WTC11 (cell line): ENCODE data around the gene CD164L2. TPM values are rescaled to one million over a fixed set of nuclear protein-coding genes. Genes with fewer than 3 reads are reported as not detected.

Experiments used
- CBFB ChIP-seq: sonication (generic); formaldehyde crosslinking; IDR thresholded peaks from 2 replicates; pipeline ENCODE4 v1.8.1; 2022; ENCODE audit warnings: mild to moderate bottlenecking, low read depth, missing genetic modification reagents
- CDX4 ChIP-seq: fragments of 250-450 bp; sonication (Bioruptor Pico); IDR thresholded peaks from 2 replicates; pipeline ENCODE4 v1.9.0; 2021; ENCODE audit warnings: moderate library complexity, mild to moderate bottlenecking, inconsistent platforms, borderline replicate concordance
- CREM ChIP-seq: sonication (generic); formaldehyde crosslinking; IDR thresholded peaks from 2 replicates; pipeline ENCODE4 v1.8.1; 2022; ENCODE audit warnings: mild to moderate bottlenecking, missing genetic modification reagents, moderate library complexity
- E2F1 ChIP-seq: sonication (generic); formaldehyde crosslinking; IDR thresholded peaks from 2 replicates; pipeline ENCODE4 v1.8.0; 2022; ENCODE audit warnings: mild to moderate bottlenecking, missing genetic modification reagents
- ESRRA ChIP-seq: sonication (generic); formaldehyde crosslinking; IDR thresholded peaks from 2 replicates; pipeline ENCODE4 v1.8.1; 2022; ENCODE audit warnings: mild to moderate bottlenecking, missing genetic modification reagents, borderline replicate concordance
- MXD4 ChIP-seq: fragments of 250-450 bp; sonication (Bioruptor Pico); IDR thresholded peaks from 2 replicates; pipeline ENCODE4 v1.8.0; 2021; ENCODE audit warnings: mild to moderate bottlenecking, moderate library complexity, borderline replicate concordance
- MYBL2 ChIP-seq: sonication (generic); formaldehyde crosslinking; IDR thresholded peaks from 2 replicates; pipeline ENCODE4 v1.8.1; 2023; ENCODE audit warnings: mild to moderate bottlenecking, moderate library complexity, missing genetic modification reagents
- NFATC4 ChIP-seq: fragments of 250-450 bp; sonication (Bioruptor Pico); IDR thresholded peaks from 2 replicates; pipeline ENCODE4 v1.9.0; 2021; ENCODE audit warnings: mild to moderate bottlenecking
- NFE2L1 ChIP-seq: sonication (generic); formaldehyde crosslinking; IDR thresholded peaks from 2 replicates; pipeline ENCODE4 v1.8.1; 2023; ENCODE audit warnings: missing genetic modification reagents
- RELA ChIP-seq: sonication (generic); formaldehyde crosslinking; IDR thresholded peaks from 2 replicates; pipeline ENCODE4 v1.8.1; 2022; ENCODE audit warnings: missing genetic modification reagents, mild to moderate bottlenecking, borderline replicate concordance
- RORB ChIP-seq: fragments of 250-450 bp; sonication (Bioruptor Pico); IDR thresholded peaks from 2 replicates; pipeline ENCODE4 v1.9.0; 2021; ENCODE audit warnings: mild to moderate bottlenecking
- TCF7 ChIP-seq: sonication (generic); formaldehyde crosslinking; IDR thresholded peaks from 2 replicates; pipeline ENCODE4 v1.8.0; 2022; ENCODE audit warnings: mild to moderate bottlenecking, low read depth, missing genetic modification reagents, moderate library complexity
- TP53 ChIP-seq: sonication (generic); formaldehyde crosslinking; IDR thresholded peaks from 2 replicates; pipeline ENCODE4 v1.8.1; 2023; ENCODE audit warnings: mild to moderate bottlenecking, missing genetic modification reagents
- ZNF121 ChIP-seq: sonication (generic); formaldehyde crosslinking; IDR thresholded peaks from 2 replicates; pipeline ENCODE4 v1.8.0; 2023; ENCODE audit warnings: missing genetic modification reagents
- ZNF219 ChIP-seq: sonication (generic); formaldehyde crosslinking; IDR thresholded peaks from 2 replicates; pipeline ENCODE4 v1.8.0; 2023; ENCODE audit warnings: missing genetic modification reagents, mild to moderate bottlenecking, borderline replicate concordance
- ZNF263 ChIP-seq: sonication (generic); formaldehyde crosslinking; IDR thresholded peaks from 2 replicates; pipeline ENCODE4 v1.8.1; 2022; ENCODE audit warnings: low read depth, mild to moderate bottlenecking, moderate library complexity, missing genetic modification reagents
- ZNF671 ChIP-seq: fragments of 250-450 bp; sonication (Bioruptor Pico); IDR thresholded peaks from 2 replicates; pipeline ENCODE4 v1.8.0; 2021; ENCODE audit warnings: mild to moderate bottlenecking
- total RNA-seq: library from RNA; stranded (reverse); gene quantifications from 3 replicates; pipeline ENCODE4 v1.2.3, GENCODE V29; 2021
- TF ChIP-seq, protein P1 (sequence below): sonication (generic); formaldehyde crosslinking; IDR thresholded peaks from 2 replicates; pipeline ENCODE4 v1.8.1; 2023; ENCODE audit warnings: mild to moderate bottlenecking, moderate library complexity, missing genetic modification reagents
- TF ChIP-seq, protein P2 (sequence below): sonication (generic); formaldehyde crosslinking; IDR thresholded peaks from 2 replicates; pipeline ENCODE4 v1.8.1; 2023; ENCODE audit warnings: mild to moderate bottlenecking, missing genetic modification reagents
- TF ChIP-seq, protein P3 (sequence below): sonication (generic); formaldehyde crosslinking; IDR thresholded peaks from 2 replicates; pipeline ENCODE4 v1.8.1; 2022; ENCODE audit warnings: mild to moderate bottlenecking, missing genetic modification reagents, moderate library complexity, borderline replicate concordance
- TF ChIP-seq, protein P4 (sequence below): sonication (generic); formaldehyde crosslinking; IDR thresholded peaks from 2 replicates; pipeline ENCODE4 v1.8.1; 2022; ENCODE audit warnings: low read depth, mild to moderate bottlenecking, moderate library complexity, missing genetic modification reagents, borderline replicate concordance
- TF ChIP-seq, protein P5 (sequence below): sonication (generic); formaldehyde crosslinking; IDR thresholded peaks from 2 replicates; pipeline ENCODE4 v1.8.1; 2022; ENCODE audit warnings: missing genetic modification reagents, borderline replicate concordance
- TF ChIP-seq, protein P6 (sequence below): sonication (generic); formaldehyde crosslinking; IDR thresholded peaks from 2 replicates; pipeline ENCODE4 v1.8.1; 2022; ENCODE audit warnings: mild to moderate bottlenecking, moderate library complexity, missing genetic modification reagents
- TF ChIP-seq, protein P7 (sequence below): fragments of 250-450 bp; sonication (Bioruptor Pico); IDR thresholded peaks from 2 replicates; pipeline ENCODE4 v1.9.0; 2021; ENCODE audit warnings: mild to moderate bottlenecking

The CD164L2 gene
- total RNA-seq, 1 experiment from 2014 or later = 5.5 TPM

DNA sequence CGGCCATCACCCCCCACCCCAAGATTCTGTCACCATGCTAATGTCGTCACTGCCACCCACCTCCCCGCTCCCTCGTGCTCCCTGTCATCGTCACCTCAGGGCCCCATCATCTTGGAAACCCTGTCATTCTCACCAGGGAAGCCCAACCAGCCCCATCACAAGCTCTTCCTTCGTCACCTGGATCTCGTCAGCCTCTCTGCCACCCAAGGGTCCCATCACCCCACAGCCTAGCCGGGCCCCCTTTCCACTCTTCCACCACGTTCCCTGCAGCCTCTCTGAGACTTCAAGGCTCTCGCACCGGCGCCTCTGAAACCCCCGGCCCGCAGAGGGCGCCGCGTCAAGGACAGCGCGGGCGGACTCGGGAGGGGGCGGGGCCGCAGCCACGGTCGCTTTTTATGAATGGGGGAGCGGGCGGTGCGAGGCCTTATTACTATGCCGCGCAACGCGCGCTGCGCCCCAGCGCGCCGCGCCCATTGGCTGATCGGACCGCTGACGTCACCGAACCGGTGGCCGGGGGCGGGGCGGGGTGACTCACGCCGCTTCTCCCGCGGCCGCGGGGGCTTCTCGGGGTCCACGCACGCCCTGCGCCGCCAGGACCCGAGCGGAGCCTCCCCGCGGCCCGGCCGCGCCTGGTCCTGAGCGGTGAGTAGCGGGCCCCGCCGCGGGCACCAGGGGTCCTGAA lies 9.1 kb upstream of the CD164L2 start, which contains the start of gene GPR3 (continued):
- TF ChIP-seq ESRRA (CRISPR knock-in tag) (peak; percentile 14; the same call in 1 of the 2 replicates), CDX4 (CRISPR knock-in tag) (no peak), MYBL2 (CRISPR knock-in tag) (no peak; the same call in 1 of the 2 replicates), NFATC4 (CRISPR knock-in tag) (no peak), CREM (peak; percentile 83), TP53 (CRISPR knock-in tag) (no peak), TCF7 (CRISPR knock-in tag) (no peak), RELA (no peak), E2F1 (CRISPR knock-in tag) (no peak), ZNF263 (CRISPR knock-in tag) (no peak), NFE2L1 (CRISPR knock-in tag) (no peak), ZNF219 (no peak), ZNF671 (no peak), CBFB (CRISPR knock-in tag) (no peak), ZNF121 (no peak), MXD4 (CRISPR knock-in tag) (no peak), RORB (no peak)
- TF ChIP-seq, protein P1, sequence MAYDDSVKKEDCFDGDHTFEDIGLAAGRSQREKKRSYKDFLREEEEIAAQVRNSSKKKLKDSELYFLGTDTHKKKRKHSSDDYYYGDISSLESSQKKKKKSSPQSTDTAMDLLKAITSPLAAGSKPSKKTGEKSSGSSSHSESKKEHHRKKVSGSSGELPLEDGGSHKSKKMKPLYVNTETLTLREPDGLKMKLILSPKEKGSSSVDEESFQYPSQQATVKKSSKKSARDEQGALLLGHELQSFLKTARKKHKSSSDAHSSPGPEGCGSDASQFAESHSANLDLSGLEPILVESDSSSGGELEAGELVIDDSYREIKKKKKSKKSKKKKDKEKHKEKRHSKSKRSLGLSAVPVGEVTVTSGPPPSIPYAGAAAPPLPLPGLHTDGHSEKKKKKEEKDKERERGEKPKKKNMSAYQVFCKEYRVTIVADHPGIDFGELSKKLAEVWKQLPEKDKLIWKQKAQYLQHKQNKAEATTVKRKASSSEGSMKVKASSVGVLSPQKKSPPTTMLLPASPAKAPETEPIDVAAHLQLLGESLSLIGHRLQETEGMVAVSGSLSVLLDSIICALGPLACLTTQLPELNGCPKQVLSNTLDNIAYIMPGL (CRISPR knock-in tag) = no peak
- TF ChIP-seq, protein P2, sequence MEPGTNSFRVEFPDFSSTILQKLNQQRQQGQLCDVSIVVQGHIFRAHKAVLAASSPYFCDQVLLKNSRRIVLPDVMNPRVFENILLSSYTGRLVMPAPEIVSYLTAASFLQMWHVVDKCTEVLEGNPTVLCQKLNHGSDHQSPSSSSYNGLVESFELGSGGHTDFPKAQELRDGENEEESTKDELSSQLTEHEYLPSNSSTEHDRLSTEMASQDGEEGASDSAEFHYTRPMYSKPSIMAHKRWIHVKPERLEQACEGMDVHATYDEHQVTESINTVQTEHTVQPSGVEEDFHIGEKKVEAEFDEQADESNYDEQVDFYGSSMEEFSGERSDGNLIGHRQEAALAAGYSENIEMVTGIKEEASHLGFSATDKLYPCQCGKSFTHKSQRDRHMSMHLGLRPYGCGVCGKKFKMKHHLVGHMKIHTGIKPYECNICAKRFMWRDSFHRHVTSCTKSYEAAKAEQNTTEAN (CRISPR knock-in tag) = 0 out of 2 replicates have a peak, but pooled peaks have one; percentile 22
- TF ChIP-seq, protein P3, sequence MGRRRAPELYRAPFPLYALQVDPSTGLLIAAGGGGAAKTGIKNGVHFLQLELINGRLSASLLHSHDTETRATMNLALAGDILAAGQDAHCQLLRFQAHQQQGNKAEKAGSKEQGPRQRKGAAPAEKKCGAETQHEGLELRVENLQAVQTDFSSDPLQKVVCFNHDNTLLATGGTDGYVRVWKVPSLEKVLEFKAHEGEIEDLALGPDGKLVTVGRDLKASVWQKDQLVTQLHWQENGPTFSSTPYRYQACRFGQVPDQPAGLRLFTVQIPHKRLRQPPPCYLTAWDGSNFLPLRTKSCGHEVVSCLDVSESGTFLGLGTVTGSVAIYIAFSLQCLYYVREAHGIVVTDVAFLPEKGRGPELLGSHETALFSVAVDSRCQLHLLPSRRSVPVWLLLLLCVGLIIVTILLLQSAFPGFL (CRISPR knock-in tag) = no peak
- TF ChIP-seq, protein P4, sequence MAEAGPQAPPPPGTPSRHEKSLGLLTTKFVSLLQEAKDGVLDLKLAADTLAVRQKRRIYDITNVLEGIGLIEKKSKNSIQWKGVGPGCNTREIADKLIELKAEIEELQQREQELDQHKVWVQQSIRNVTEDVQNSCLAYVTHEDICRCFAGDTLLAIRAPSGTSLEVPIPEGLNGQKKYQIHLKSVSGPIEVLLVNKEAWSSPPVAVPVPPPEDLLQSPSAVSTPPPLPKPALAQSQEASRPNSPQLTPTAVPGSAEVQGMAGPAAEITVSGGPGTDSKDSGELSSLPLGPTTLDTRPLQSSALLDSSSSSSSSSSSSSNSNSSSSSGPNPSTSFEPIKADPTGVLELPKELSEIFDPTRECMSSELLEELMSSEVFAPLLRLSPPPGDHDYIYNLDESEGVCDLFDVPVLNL (CRISPR knock-in tag) = no peak
- TF ChIP-seq, protein P5, sequence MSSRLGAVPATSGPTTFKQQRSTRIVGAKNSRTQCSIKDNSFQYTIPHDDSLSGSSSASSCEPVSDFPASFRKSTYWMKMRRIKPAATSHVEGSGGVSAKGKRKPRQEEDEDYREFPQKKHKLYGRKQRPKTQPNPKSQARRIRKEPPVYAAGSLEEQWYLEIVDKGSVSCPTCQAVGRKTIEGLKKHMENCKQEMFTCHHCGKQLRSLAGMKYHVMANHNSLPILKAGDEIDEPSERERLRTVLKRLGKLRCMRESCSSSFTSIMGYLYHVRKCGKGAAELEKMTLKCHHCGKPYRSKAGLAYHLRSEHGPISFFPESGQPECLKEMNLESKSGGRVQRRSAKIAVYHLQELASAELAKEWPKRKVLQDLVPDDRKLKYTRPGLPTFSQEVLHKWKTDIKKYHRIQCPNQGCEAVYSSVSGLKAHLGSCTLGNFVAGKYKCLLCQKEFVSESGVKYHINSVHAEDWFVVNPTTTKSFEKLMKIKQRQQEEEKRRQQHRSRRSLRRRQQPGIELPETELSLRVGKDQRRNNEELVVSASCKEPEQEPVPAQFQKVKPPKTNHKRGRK (CRISPR knock-in tag) = no peak
- TF ChIP-seq, protein P6, sequence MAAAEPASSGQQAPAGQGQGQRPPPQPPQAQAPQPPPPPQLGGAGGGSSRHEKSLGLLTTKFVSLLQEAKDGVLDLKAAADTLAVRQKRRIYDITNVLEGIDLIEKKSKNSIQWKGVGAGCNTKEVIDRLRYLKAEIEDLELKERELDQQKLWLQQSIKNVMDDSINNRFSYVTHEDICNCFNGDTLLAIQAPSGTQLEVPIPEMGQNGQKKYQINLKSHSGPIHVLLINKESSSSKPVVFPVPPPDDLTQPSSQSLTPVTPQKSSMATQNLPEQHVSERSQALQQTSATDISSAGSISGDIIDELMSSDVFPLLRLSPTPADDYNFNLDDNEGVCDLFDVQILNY (CRISPR knock-in tag) = peak; percentile 91
- TF ChIP-seq, protein P7, sequence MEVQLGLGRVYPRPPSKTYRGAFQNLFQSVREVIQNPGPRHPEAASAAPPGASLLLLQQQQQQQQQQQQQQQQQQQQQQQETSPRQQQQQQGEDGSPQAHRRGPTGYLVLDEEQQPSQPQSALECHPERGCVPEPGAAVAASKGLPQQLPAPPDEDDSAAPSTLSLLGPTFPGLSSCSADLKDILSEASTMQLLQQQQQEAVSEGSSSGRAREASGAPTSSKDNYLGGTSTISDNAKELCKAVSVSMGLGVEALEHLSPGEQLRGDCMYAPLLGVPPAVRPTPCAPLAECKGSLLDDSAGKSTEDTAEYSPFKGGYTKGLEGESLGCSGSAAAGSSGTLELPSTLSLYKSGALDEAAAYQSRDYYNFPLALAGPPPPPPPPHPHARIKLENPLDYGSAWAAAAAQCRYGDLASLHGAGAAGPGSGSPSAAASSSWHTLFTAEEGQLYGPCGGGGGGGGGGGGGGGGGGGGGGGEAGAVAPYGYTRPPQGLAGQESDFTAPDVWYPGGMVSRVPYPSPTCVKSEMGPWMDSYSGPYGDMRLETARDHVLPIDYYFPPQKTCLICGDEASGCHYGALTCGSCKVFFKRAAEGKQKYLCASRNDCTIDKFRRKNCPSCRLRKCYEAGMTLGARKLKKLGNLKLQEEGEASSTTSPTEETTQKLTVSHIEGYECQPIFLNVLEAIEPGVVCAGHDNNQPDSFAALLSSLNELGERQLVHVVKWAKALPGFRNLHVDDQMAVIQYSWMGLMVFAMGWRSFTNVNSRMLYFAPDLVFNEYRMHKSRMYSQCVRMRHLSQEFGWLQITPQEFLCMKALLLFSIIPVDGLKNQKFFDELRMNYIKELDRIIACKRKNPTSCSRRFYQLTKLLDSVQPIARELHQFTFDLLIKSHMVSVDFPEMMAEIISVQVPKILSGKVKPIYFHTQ = no peak
